HEK293 (cell line): ENCODE data around the gene TAF1A.

ENCODE experiments used
- KLF1 ChIP-seq: fragments of 450-650 bp; formaldehyde crosslinking; IDR thresholded peaks from 2 replicates; pipeline ENCODE4 v1.5.1; 2016; ENCODE audit warnings: missing biosample characterization, missing genetic modification characterization
- ZBTB1 ChIP-seq: fragments of 450-650 bp; formaldehyde crosslinking; IDR thresholded peaks from 2 replicates; pipeline ENCODE4 v1.5.1; 2016; ENCODE audit warnings: missing biosample characterization, missing genetic modification characterization
- ZBTB17 ChIP-seq: fragments of 450-650 bp; formaldehyde crosslinking; IDR thresholded peaks from 2 replicates; pipeline ENCODE4 v1.5.1; 2016; ENCODE audit warnings: missing biosample characterization, missing genetic modification characterization
- ZBTB20 ChIP-seq: fragments of 450-650 bp; formaldehyde crosslinking; IDR thresholded peaks from 2 replicates; pipeline ENCODE4 v1.5.1; 2016; ENCODE audit warnings: missing biosample characterization, missing genetic modification characterization
- ZBTB7A ChIP-seq: fragments of 450-650 bp; formaldehyde crosslinking; IDR thresholded peaks from 2 replicates; pipeline ENCODE4 v1.5.1; 2016; ENCODE audit warnings: low read depth, missing biosample characterization, missing genetic modification characterization
- ZFP3 ChIP-seq: fragments of 450-650 bp; formaldehyde crosslinking; IDR thresholded peaks from 2 replicates; pipeline ENCODE4 v1.5.1; 2016; ENCODE audit warnings: low read depth, missing biosample characterization, missing genetic modification characterization
- ZNF169 ChIP-seq: fragments of 450-650 bp; formaldehyde crosslinking; IDR thresholded peaks from 2 replicates; pipeline ENCODE4 v1.5.1; 2016; ENCODE audit warnings: missing biosample characterization, missing genetic modification characterization
- ZNF274 ChIP-seq, 2 experiments: fragments of 200-500 bp in 1 of 2; fragments of 450-650 bp in 1 of 2; sonication (Bioruptor generic) in 1 of 2; formaldehyde crosslinking in 1 of 2; IDR thresholded peaks; 2 replicates each; pipeline versions ENCODE4 v1.5.1 to v1.6.1; 2014 to 2016; ENCODE audit warnings: borderline replicate concordance in 1 of 2, inconsistent platforms in 1 of 2, low read length in 1 of 2, missing biosample characterization in 1 of 2, missing genetic modification characterization in 1 of 2
- ZNF292 ChIP-seq: fragments of 450-650 bp; formaldehyde crosslinking; IDR thresholded peaks from 2 replicates; pipeline ENCODE4 v1.5.1; 2016; ENCODE audit warnings: low read depth, missing biosample characterization, missing genetic modification characterization, borderline replicate concordance
- ZNF473 ChIP-seq: fragments of 450-650 bp; formaldehyde crosslinking; IDR thresholded peaks from 2 replicates; pipeline ENCODE4 v1.5.1; 2017; ENCODE audit warnings: missing biosample characterization, missing genetic modification characterization
- TF ChIP-seq, protein P1 (sequence below): fragments of 450-650 bp; formaldehyde crosslinking; IDR thresholded peaks from 2 replicates; pipeline ENCODE4 v1.5.1; 2016; ENCODE audit warnings: missing biosample characterization, missing genetic modification characterization
- TF ChIP-seq, protein P2 (sequence below): fragments of 450-650 bp; formaldehyde crosslinking; IDR thresholded peaks from 2 replicates; pipeline ENCODE4 v1.5.1; 2016; ENCODE audit warnings: missing biosample characterization, missing genetic modification characterization, borderline replicate concordance
- TF ChIP-seq, protein P3 (sequence below): fragments of 450-650 bp; IDR thresholded peaks from 2 replicates; pipeline ENCODE4 v1.5.1; 2018; ENCODE audit warnings: missing biosample characterization, mild to moderate bottlenecking, missing genetic modification characterization
- TF ChIP-seq, protein P4 (sequence below): fragments of 450-650 bp; formaldehyde crosslinking; IDR thresholded peaks from 2 replicates; pipeline ENCODE4 v1.5.1; 2016; ENCODE audit warnings: missing biosample characterization, missing genetic modification characterization

DNA sequence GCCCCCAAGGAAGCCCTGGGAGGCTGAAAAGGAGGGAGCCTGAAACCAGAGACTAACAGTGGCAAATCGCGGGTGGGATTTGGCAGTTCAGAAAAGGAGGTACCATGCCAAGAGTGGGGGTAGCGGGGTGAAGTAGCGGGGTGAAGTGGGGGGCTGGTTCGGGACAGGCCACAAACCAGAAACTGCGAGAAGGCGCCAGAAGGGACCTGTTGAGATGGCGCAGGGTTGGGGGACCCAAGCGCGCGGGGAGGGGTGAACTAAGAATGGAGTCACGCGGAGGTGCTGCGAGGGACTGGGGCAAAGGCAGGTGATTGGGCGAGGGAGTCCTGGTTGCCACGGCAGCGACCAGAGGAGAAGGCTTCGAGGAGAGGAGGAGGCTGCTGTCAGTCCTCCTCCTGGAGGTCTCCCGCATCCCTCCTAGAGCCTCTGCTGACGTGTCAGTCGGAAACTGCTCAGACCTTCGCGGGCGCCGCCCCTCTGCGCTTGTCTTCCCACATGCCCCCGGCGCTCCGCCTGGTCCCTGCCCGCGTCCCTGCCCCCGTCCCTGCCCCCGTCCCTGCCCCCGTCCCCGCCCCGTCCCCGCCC lies 27.7 kb upstream of the TAF1A start:
- TF ChIP-seq ZBTB17 (no peak), KLF1 (tag by site-specific recombination) (peak; percentile 59), ZNF292 (tag by site-specific recombination) (no peak), ZBTB20 (tag by site-specific recombination) (no peak), ZNF473 (tag by site-specific recombination) (no peak), ZBTB7A (tag by site-specific recombination) (no peak), ZNF169 (tag by site-specific recombination) (no peak), ZBTB1 (tag by site-specific recombination) (no peak), ZNF274 (IDR thresholded peaks at IDR 0.05; ENCODE audit: low read length) (no peak), ZNF274 (tag by site-specific recombination; IDR thresholded peaks at IDR 0.05; ENCODE audit: borderline replicate concordance) (no peak), ZFP3 (tag by site-specific recombination) (no peak)
- TF ChIP-seq, protein P1, sequence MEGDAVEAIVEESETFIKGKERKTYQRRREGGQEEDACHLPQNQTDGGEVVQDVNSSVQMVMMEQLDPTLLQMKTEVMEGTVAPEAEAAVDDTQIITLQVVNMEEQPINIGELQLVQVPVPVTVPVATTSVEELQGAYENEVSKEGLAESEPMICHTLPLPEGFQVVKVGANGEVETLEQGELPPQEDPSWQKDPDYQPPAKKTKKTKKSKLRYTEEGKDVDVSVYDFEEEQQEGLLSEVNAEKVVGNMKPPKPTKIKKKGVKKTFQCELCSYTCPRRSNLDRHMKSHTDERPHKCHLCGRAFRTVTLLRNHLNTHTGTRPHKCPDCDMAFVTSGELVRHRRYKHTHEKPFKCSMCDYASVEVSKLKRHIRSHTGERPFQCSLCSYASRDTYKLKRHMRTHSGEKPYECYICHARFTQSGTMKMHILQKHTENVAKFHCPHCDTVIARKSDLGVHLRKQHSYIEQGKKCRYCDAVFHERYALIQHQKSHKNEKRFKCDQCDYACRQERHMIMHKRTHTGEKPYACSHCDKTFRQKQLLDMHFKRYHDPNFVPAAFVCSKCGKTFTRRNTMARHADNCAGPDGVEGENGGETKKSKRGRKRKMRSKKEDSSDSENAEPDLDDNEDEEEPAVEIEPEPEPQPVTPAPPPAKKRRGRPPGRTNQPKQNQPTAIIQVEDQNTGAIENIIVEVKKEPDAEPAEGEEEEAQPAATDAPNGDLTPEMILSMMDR (tag by site-specific recombination) = no peak
- TF ChIP-seq, protein P2, sequence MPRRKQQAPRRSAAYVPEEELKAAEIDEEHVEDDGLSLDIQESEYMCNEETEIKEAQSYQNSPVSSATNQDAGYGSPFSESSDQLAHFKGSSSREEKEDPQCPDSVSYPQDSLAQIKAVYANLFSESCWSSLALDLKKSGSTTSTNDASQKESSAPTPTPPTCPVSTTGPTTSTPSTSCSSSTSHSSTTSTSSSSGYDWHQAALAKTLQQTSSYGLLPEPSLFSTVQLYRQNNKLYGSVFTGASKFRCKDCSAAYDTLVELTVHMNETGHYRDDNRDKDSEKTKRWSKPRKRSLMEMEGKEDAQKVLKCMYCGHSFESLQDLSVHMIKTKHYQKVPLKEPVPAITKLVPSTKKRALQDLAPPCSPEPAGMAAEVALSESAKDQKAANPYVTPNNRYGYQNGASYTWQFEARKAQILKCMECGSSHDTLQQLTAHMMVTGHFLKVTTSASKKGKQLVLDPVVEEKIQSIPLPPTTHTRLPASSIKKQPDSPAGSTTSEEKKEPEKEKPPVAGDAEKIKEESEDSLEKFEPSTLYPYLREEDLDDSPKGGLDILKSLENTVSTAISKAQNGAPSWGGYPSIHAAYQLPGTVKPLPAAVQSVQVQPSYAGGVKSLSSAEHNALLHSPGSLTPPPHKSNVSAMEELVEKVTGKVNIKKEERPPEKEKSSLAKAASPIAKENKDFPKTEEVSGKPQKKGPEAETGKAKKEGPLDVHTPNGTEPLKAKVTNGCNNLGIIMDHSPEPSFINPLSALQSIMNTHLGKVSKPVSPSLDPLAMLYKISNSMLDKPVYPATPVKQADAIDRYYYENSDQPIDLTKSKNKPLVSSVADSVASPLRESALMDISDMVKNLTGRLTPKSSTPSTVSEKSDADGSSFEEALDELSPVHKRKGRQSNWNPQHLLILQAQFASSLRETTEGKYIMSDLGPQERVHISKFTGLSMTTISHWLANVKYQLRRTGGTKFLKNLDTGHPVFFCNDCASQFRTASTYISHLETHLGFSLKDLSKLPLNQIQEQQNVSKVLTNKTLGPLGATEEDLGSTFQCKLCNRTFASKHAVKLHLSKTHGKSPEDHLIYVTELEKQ = no peak
- TF ChIP-seq, protein P3, sequence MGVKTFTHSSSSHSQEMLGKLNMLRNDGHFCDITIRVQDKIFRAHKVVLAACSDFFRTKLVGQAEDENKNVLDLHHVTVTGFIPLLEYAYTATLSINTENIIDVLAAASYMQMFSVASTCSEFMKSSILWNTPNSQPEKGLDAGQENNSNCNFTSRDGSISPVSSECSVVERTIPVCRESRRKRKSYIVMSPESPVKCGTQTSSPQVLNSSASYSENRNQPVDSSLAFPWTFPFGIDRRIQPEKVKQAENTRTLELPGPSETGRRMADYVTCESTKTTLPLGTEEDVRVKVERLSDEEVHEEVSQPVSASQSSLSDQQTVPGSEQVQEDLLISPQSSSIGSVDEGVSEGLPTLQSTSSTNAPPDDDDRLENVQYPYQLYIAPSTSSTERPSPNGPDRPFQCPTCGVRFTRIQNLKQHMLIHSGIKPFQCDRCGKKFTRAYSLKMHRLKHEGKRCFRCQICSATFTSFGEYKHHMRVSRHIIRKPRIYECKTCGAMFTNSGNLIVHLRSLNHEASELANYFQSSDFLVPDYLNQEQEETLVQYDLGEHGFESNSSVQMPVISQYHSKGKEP = no peak
- TF ChIP-seq, protein P4, sequence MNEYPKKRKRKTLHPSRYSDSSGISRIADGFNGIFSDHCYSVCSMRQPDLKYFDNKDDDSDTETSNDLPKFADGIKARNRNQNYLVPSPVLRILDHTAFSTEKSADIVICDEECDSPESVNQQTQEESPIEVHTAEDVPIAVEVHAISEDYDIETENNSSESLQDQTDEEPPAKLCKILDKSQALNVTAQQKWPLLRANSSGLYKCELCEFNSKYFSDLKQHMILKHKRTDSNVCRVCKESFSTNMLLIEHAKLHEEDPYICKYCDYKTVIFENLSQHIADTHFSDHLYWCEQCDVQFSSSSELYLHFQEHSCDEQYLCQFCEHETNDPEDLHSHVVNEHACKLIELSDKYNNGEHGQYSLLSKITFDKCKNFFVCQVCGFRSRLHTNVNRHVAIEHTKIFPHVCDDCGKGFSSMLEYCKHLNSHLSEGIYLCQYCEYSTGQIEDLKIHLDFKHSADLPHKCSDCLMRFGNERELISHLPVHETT (tag by site-specific recombination) = no peak
